ENCODE results near the gene DFFA. TPM values are rescaled to one million over a fixed set of nuclear protein-coding genes. Genes with fewer than 3 reads are reported as not detected.
A peak's percentile ranks its signal among the peaks of the same experiment; 100 is the strongest.
"Not testable (repeated sequence)": the region's sequence is repeated elsewhere in the genome, so short reads cannot be mapped to it uniquely, and the experiment has no call there.

DFFA gene
- polyA plus RNA-seq, 4 donors: 8.9 to 30.3 (median 17.2) TPM

DNA sequence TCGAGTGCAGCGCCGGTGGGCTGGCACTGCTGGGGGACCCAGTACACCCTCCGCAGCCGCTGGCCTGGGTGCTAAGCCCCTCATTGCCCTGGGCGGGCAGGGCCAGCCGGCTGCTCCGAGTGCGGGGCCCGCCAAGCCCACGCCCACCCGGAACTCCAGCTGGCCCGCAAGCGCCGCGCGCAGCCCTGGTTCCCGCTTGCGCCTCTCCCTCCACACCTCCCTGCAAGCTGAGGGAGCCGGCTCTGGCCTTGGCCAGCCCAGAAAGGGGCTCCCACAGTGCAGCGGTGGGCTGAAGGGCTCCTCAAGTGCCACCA lies 45.8 kb downstream of the DFFA start:
- not testable (repeated sequence) for H3K9me3 ChIP-seq (ENCODE audit: control insufficient read depth in 2 of 2, insufficient read depth in 1 of 2, low read depth in 1 of 2, low read length in 1 of 2); DNase-seq; H3K36me3 ChIP-seq (ENCODE audit: control insufficient read depth in 3 of 3, insufficient read depth in 2 of 3, low read depth in 1 of 3, low read length in 3 of 3); H3K4me3 ChIP-seq (ENCODE audit: low read depth in 1 of 3, low read length in 3 of 3); FAIRE-seq; H3K27me3 ChIP-seq (ENCODE audit: control insufficient read depth in 3 of 3, insufficient read depth in 3 of 3, low read length in 3 of 3)
- H3K27ac ChIP-seq (ENCODE audit: low read depth in 1 of 3, low read length in 2 of 3): peak overlapping the region in 1 of 3 donors; percentile 48
- WGBS, 3 donors: 91 to 97% methylated on average over 7 to 21 of the region's 21 CpGs; no CpG with 5 or more reads in 1 of the 3 donors
- H3K4me1 ChIP-seq (ENCODE audit: control insufficient read depth in 3 of 3, insufficient read depth in 2 of 3, low read depth in 1 of 3, low read length in 2 of 3): peaks cover 0 to 15% (median 5%) of the 10 kb centered on the region in 3 donors

DNA sequence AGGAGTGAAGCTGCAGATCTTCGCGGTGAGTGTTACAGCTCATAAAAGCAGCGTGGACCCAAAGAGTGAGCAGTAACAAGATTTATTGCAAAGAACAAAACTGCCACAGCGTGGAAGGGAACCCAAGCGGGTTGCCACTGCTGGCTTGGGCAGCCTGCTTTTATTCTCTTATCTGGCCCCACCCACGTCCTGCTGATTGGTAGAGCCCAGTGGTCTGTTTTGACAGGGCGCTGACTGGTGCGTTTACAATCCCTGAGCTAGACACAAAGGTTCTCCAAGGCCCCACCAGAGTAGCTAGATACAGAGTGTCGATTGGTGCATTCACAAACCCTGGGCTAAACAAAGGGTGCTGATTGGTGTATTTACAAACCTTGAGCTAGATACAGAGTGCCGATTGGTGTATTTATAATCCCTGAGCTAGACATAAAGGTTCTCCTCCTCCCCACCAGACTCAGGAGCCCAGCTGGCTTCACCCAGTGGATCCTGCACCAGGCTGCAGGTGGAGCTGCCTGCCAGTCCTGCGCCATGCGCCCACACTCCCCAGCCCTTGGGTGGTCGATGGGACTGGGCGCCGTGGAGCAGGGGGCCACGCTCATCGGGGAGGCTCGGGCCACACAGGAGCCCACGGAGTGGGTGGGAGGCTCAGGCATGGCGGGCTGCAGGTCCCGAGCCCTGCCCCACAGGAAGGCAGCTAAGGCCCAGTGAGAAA lies 46.3 kb downstream of the DFFA start:
- WGBS, 3 donors: 85 to 89% (median 88%) methylated on average over 19 to 21 of the region's 21 CpGs
- Histone ChIP-seq H3K27ac (ENCODE audit: low read depth in 1 of 3, low read length in 2 of 3) (peak overlapping the region in 1 of 3 donors; percentile 48), H3K36me3 (ENCODE audit: control insufficient read depth in 3 of 3, insufficient read depth in 2 of 3, low read depth in 1 of 3, low read length in 3 of 3) (peaks cover 0 to 10% (median 4%) of the 10 kb centered on the region in 3 donors), H3K4me1 (ENCODE audit: control insufficient read depth in 3 of 3, insufficient read depth in 2 of 3, low read depth in 1 of 3, low read length in 2 of 3) (peaks cover 0 to 12% (median 9%) of the 10 kb centered on the region in 3 donors)
- not testable (repeated sequence) for H3K4me3 ChIP-seq (ENCODE audit: low read depth in 1 of 3, low read length in 3 of 3); H3K27me3 ChIP-seq (ENCODE audit: control insufficient read depth in 3 of 3, insufficient read depth in 3 of 3, low read length in 3 of 3); H3K9me3 ChIP-seq (ENCODE audit: control insufficient read depth in 2 of 2, insufficient read depth in 1 of 2, low read depth in 1 of 2, low read length in 1 of 2); FAIRE-seq; DNase-seq

DNA sequence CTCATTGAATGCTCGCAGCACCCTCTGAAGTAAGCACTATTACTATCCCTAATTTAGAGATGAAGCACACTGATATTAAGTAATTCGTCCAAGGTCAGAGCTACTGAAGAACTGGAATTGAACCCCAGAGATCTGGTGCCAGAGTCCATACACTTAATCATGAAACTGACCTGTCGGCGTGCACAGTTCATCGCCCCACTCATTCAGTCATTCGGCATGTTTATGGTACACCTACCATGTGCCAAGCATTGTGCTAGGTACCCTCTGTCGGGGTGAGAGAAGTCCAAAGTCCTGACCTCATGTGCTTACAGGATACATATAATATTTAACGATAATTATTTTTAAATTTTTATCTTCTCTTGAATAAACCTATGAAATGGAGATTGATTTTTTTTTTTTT lies 47.7 kb downstream of the DFFA start:
- no peaks in the 10 kb centered on the region for H3K27me3 ChIP-seq (ENCODE audit: control insufficient read depth in 3 of 3, insufficient read depth in 3 of 3, low read length in 3 of 3)
- no peak overlapping the region for H3K4me3 ChIP-seq (ENCODE audit: low read depth in 1 of 3, low read length in 3 of 3)
- FAIRE-seq (no peak), DNase-seq (peak; percentile 21 to 93)
- peaks cover 0 to 10% (median 8%) of the 10 kb centered on the region in 3 donors for H3K4me1 ChIP-seq (ENCODE audit: control insufficient read depth in 3 of 3, insufficient read depth in 2 of 3, low read depth in 1 of 3, low read length in 2 of 3)
- peak overlapping the region in 1 of 3 donors; percentile 50 for H3K27ac ChIP-seq (ENCODE audit: low read depth in 1 of 3, low read length in 2 of 3)
- H3K9me3 ChIP-seq (ENCODE audit: control insufficient read depth in 2 of 2, insufficient read depth in 1 of 2, low read depth in 1 of 2, low read length in 1 of 2): no peaks in the 10 kb centered on the region
- peaks cover 5 to 19% (median 5%) of the 10 kb centered on the region in 3 donors for H3K36me3 ChIP-seq (ENCODE audit: control insufficient read depth in 3 of 3, insufficient read depth in 2 of 3, low read depth in 1 of 3, low read length in 3 of 3)
- WGBS, 3 donors: 22 to 61% (median 45%) methylated on average over 8 of the region's 8 CpGs

DNA sequence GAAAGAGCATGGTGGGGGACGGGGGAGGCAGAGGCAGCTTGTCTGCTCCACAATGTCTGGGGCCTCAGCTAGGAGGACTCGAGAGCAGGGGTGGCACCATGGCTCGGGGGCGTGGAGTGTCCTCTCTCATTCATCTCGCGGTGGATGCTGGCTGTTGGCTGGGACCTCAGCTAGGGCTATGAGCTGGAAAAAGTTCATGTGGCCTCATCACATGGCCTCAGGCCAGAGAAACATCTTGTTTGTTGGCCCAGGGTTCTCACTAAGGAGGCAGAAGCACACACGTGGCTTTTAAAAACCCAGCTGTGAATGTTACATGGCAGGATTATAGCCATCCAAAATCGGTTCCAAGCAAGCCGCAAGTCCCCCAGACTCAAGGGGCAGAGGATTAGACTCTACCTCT lies 48.3 kb downstream of the DFFA start:
- no peaks in the 10 kb centered on the region for H3K9me3 ChIP-seq (ENCODE audit: control insufficient read depth in 2 of 2, insufficient read depth in 1 of 2, low read depth in 1 of 2, low read length in 1 of 2)
- 59 to 78% (median 66%) methylated on average over 9 of the region's 9 CpGs for WGBS, 3 donors
- H3K4me3 ChIP-seq (ENCODE audit: low read depth in 1 of 3, low read length in 3 of 3): no peak overlapping the region
- H3K27me3 ChIP-seq (ENCODE audit: control insufficient read depth in 3 of 3, insufficient read depth in 3 of 3, low read length in 3 of 3): no peaks in the 10 kb centered on the region
- FAIRE-seq (no peak), DNase-seq (no peak)
- peaks cover 11 to 25% (median 11%) of the 10 kb centered on the region in 3 donors for H3K36me3 ChIP-seq (ENCODE audit: control insufficient read depth in 3 of 3, insufficient read depth in 2 of 3, low read depth in 1 of 3, low read length in 3 of 3)
- H3K4me1 ChIP-seq (ENCODE audit: control insufficient read depth in 3 of 3, insufficient read depth in 2 of 3, low read depth in 1 of 3, low read length in 2 of 3): peaks cover 0 to 10% (median 6%) of the 10 kb centered on the region in 3 donors
- H3K27ac ChIP-seq (ENCODE audit: low read depth in 1 of 3, low read length in 2 of 3): peak overlapping the region in 1 of 3 donors; percentile 50

DNA sequence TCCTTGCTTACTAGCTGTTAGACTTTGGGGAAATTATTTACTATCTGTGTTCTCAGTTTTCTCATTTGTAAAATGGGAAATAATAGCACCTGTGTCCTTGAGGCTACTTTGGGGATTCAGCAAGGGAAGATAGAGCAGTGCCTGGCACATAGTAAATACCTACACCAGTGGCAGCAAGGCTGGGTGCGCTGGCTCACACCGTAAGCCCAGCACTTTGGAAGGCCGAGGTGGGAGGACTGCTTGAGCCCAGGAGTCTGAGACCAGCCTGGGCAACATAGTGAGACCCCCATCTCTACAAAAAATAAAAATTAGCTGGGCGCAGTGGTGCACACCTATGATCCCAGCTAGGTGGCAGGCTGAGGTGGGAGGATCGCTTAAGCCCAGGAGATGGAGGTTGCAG lies 50.7 kb downstream of the DFFA start:
- Histone ChIP-seq H3K36me3 (ENCODE audit: control insufficient read depth in 3 of 3, insufficient read depth in 2 of 3, low read depth in 1 of 3, low read length in 3 of 3) (peaks cover 19 to 45% (median 21%) of the 10 kb centered on the region in 3 donors), H3K4me1 (ENCODE audit: control insufficient read depth in 3 of 3, insufficient read depth in 2 of 3, low read depth in 1 of 3, low read length in 2 of 3) (peaks cover 0 to 10% (median 0%) of the 10 kb centered on the region in 3 donors), H3K4me3 (ENCODE audit: low read depth in 1 of 3, low read length in 3 of 3) (no peak overlapping the region), H3K27me3 (ENCODE audit: control insufficient read depth in 3 of 3, insufficient read depth in 3 of 3, low read length in 3 of 3) (no peaks in the 10 kb centered on the region), H3K27ac (ENCODE audit: low read depth in 1 of 3, low read length in 2 of 3) (no peak overlapping the region), H3K9me3 (ENCODE audit: control insufficient read depth in 2 of 2, insufficient read depth in 1 of 2, low read depth in 1 of 2, low read length in 1 of 2) (no peaks in the 10 kb centered on the region)
- DNase-seq (no peak), FAIRE-seq (no peak)
- WGBS, 3 donors: 97 to 98% (median 98%) methylated on average over 5 of the region's 5 CpGs

DNA sequence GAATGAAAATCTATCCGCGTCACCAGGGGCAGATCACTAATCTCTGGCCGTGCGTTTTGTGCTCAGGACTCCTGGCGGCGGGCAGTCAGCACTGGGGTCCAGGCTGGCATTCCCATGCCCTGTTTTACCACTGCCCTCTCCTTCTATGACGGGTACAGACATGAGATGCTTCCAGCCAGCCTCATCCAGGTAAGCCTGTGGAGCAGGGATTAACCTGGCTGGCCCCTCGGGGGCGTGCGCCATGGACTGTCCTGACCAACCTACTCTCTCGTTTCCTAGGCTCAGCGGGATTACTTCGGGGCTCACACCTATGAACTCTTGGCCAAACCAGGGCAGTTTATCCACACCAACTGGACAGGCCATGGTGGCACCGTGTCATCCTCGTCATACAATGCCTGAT lies 53.0 kb downstream of the DFFA start:
- DNase-seq: no peak
- Histone ChIP-seq H3K9me3 (ENCODE audit: control insufficient read depth in 2 of 2, insufficient read depth in 1 of 2, low read depth in 1 of 2, low read length in 1 of 2) (no peaks in the 10 kb centered on the region), H3K27ac (ENCODE audit: low read depth in 1 of 3, low read length in 2 of 3) (peak overlapping the region in 1 of 3 donors; percentile 49), H3K27me3 (ENCODE audit: control insufficient read depth in 3 of 3, insufficient read depth in 3 of 3, low read length in 3 of 3) (no peaks in the 10 kb centered on the region), H3K36me3 (ENCODE audit: control insufficient read depth in 3 of 3, insufficient read depth in 2 of 3, low read depth in 1 of 3, low read length in 3 of 3) (peaks cover 26 to 62% (median 27%) of the 10 kb centered on the region in 3 donors), H3K4me3 (ENCODE audit: low read depth in 1 of 3, low read length in 3 of 3) (no peak overlapping the region), H3K4me1 (ENCODE audit: control insufficient read depth in 3 of 3, insufficient read depth in 2 of 3, low read depth in 1 of 3, low read length in 2 of 3) (peaks cover 0 to 13% (median 0%) of the 10 kb centered on the region in 3 donors)
- FAIRE-seq: no peak
- 89 to 95% (median 93%) methylated on average over 15 of the region's 15 CpGs for WGBS, 3 donors

DNA sequence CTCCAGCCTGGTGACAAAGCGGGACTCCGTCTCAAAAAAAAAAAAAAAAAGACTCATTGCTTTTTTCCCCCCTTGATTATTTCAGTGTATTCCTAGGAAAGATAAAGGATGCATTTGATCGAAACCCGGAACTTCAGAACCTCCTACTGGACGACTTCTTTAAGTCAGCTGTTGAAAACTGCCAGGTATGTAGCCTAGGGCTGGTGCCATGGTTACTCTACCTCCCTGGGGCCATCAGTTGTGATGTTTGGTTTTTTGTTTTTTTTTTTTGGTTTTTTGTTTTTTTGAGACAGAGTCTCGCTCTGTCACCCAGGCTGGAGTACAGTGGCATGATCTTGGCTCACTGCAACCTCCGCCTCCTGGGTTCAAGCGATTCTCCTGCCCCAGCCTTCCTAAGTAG lies 53.6 kb downstream of the DFFA start:
- WGBS, 3 donors: 96 to 97% (median 97%) methylated on average over 8 of the region's 8 CpGs
- FAIRE-seq; H3K4me3 ChIP-seq (ENCODE audit: low read depth in 1 of 3, low read length in 3 of 3); H3K4me1 ChIP-seq (ENCODE audit: control insufficient read depth in 3 of 3, insufficient read depth in 2 of 3, low read depth in 1 of 3, low read length in 2 of 3); H3K27me3 ChIP-seq (ENCODE audit: control insufficient read depth in 3 of 3, insufficient read depth in 3 of 3, low read length in 3 of 3); DNase-seq; H3K9me3 ChIP-seq (ENCODE audit: control insufficient read depth in 2 of 2, insufficient read depth in 1 of 2, low read depth in 1 of 2, low read length in 1 of 2); H3K27ac ChIP-seq (ENCODE audit: low read depth in 1 of 3, low read length in 2 of 3): not testable (repeated sequence)
- peaks cover 27 to 66% (median 28%) of the 10 kb centered on the region in 3 donors for H3K36me3 ChIP-seq (ENCODE audit: control insufficient read depth in 3 of 3, insufficient read depth in 2 of 3, low read depth in 1 of 3, low read length in 3 of 3)

DNA sequence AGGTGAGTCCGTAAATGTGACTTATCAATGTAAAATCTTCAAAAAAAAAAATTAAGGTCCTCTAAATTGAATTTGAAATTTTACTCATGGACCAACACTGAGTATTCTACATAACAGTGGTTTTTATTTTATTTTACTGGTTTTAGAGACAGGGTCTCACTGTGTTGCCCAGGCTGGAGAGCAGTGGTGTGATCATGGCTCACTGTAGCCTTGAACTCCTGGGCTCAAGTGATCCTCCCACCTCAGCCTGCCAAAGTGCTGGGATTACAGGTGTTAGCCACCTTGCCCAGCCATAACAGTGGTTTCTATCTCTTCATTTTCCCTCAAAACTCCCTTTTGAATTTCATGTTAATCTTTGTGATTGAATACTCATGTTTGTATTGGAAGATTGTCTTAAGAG lies 56.4 kb downstream of the DFFA start:
- not testable (repeated sequence) for H3K4me3 ChIP-seq (ENCODE audit: low read depth in 1 of 3, low read length in 3 of 3); DNase-seq; FAIRE-seq; H3K27me3 ChIP-seq (ENCODE audit: control insufficient read depth in 3 of 3, insufficient read depth in 3 of 3, low read length in 3 of 3); H3K27ac ChIP-seq (ENCODE audit: low read depth in 1 of 3, low read length in 2 of 3); H3K4me1 ChIP-seq (ENCODE audit: control insufficient read depth in 3 of 3, insufficient read depth in 2 of 3, low read depth in 1 of 3, low read length in 2 of 3); H3K9me3 ChIP-seq (ENCODE audit: control insufficient read depth in 2 of 2, insufficient read depth in 1 of 2, low read depth in 1 of 2, low read length in 1 of 2)
- 92 to 98% (median 93%) methylated on average over 1 of the region's 1 CpG for WGBS, 3 donors
- H3K36me3 ChIP-seq (ENCODE audit: control insufficient read depth in 3 of 3, insufficient read depth in 2 of 3, low read depth in 1 of 3, low read length in 3 of 3): peaks cover 32 to 69% (median 43%) of the 10 kb centered on the region in 3 donors
